HEK293T (cell line): ENCODE data around the gene PRELID3B.

ENCODE experiments used
- BHLHE40 ChIP-seq: fragments of 450-650 bp; IDR thresholded peaks from 2 replicates; pipeline ENCODE4 v1.6.1; 2016; ENCODE audit warnings: mild to moderate bottlenecking, moderate library complexity, borderline replicate concordance
- FOXK2 ChIP-seq: fragments of 450-650 bp; IDR thresholded peaks from 2 replicates; pipeline ENCODE4 v1.6.1; 2016; ENCODE audit warnings: mild to moderate bottlenecking
- L3MBTL2 ChIP-seq: fragments of 450-650 bp; conservative IDR thresholded peaks from 2 replicates; pipeline ENCODE4 v1.6.1; 2016; ENCODE audit warnings: mild to moderate bottlenecking
- LEF1 ChIP-seq: fragments of 450-650 bp; IDR thresholded peaks from 2 replicates; pipeline ENCODE4 v1.6.1; 2017; ENCODE audit warnings: mild to moderate bottlenecking, borderline replicate concordance
- PKNOX1 ChIP-seq: fragments of 450-650 bp; IDR thresholded peaks from 2 replicates; pipeline ENCODE4 v1.6.1; 2016
- SUZ12 ChIP-seq: fragments of 450-650 bp; IDR thresholded peaks from 2 replicates; pipeline ENCODE4 v1.6.1; 2016; ENCODE audit warnings: mild to moderate bottlenecking
- TARDBP ChIP-seq: fragments of 450-650 bp; IDR thresholded peaks from 2 replicates; pipeline ENCODE4 v1.6.1; 2016

- no peak for TF ChIP-seq L3MBTL2
- TF ChIP-seq BHLHE40: no peak
- TF ChIP-seq SUZ12: no peak
- TF ChIP-seq TARDBP: no peak
- TF ChIP-seq LEF1: no peak
- no peak for TF ChIP-seq FOXK2
- TF ChIP-seq PKNOX1: no peak
Observed at GRCh38 chr20:59064214-59064722, 21.7 kb upstream of the PRELID3B start.
